Activated CD8-positive, alpha-beta memory T cell treated with anti-CD3 and anti-CD28 coated beads, Interleukin-2, amount 10 ng/mL, durations not matched to agents 7 days and 5 days (primary cell): ENCODE measurements around the gene ZNF865. TPM values are rescaled to one million over a fixed set of nuclear protein-coding genes. Genes with fewer than 3 reads are reported as not detected.
A peak's percentile ranks its signal among the peaks of the same experiment; 100 is the strongest.

ENCODE experiments used
- ATAC-seq: fragments of 150-1000 bp; cut with Tn5 transposase; one replicate; pipeline ENCODE4 v1.10.0; 2021; ENCODE audit warnings: moderate library complexity
- CTCF ChIA-PET: fragments of 350-600 bp; sonication (Branson Sonifier 250); formaldehyde crosslinking; loops from one replicate; lab custom pipeline; 2021; ENCODE audit warnings: antibody characterized with exemption; lab: Charles Lee
- DNase-seq: peaks from one replicate; pipeline ENCODE4 v3.0.0-alpha.2; 2020
- H3K27ac Mint-ChIP-seq: one replicate; pipeline ENCODE4 v1.8.0; 2021; ENCODE audit warnings: mild to moderate bottlenecking, mixed read lengths
- H3K27me3 Mint-ChIP-seq: one replicate; pipeline ENCODE4 v1.8.0; 2021; ENCODE audit warnings: mixed read lengths
- H3K36me3 Mint-ChIP-seq: one replicate; pipeline ENCODE4 v1.8.0; 2021; ENCODE audit warnings: mild to moderate bottlenecking, mixed read lengths
- H3K4me1 Mint-ChIP-seq: one replicate; pipeline ENCODE4 v1.8.0; 2021; ENCODE audit warnings: mixed read lengths
- H3K4me3 Mint-ChIP-seq: one replicate; pipeline ENCODE4 v1.8.0; 2021; ENCODE audit warnings: mild to moderate bottlenecking, moderate library complexity, mixed read lengths
- H3K9me3 Mint-ChIP-seq: one replicate; pipeline ENCODE4 v1.8.0; 2022; ENCODE audit warnings: low read depth, mixed read lengths
- total RNA-seq, 2 experiments: library from RNA; stranded (reverse); gene quantifications; one replicate each; pipeline ENCODE4 v1.2.3, GENCODE V29; 2021

Gene ZNF865
- total RNA-seq, 2 experiments from 2014 or later, result 14.4 to 16.7 TPM

DNA sequence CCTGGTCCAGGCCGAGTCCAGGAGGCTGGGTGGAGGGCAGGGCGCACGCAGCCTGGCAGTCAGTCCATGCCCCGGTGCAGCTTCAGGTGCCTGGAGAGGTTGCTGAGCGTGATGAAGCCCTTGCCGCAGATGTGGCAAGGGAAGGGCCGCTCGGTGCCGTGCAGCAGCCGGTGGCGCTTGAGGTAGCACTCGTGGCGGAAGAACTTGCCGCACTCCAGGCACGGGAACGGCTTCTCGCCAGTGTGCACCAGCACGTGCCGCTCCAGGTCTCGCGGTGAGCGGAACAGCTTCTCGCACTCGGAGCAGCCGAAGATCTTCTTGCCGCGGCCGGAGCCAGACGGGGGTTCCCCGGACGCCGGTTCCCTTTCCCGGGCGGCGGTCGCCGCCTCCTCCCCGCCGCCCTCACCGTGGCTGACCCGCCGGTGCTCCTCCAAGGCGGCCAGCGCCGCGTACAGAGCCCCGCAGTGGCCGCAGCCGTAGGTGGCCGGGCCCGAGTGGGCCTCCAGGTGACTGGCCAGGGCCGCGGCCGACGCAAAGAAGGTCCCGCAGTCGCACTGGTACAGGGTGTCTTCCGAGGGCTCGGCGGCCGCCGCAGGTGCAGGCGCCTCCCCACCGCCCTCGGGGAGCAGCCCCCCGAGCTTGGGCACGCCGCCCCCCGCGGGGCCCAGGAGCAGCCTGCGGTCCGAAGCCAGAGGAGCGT is 12.9 kb upstream of the ZNF865 start:
- Mint-ChIP-seq H3K9me3 (no peaks in the 10 kb centered on the region), H3K36me3 (peaks cover 26% of the 10 kb centered on the region), H3K27me3 (no peaks in the 10 kb centered on the region), H3K4me1 (no peaks in the 10 kb centered on the region), H3K27ac (no peak overlapping the region), H3K4me3 (no peak overlapping the region)
- CTCF ChIA-PET, result interaction anchor here (2.7 kb wide), 1 partner anchor 14 kb away, joined by 7 read pairs; the partner anchor contains the start of gene ZNF865
- ATAC-seq (no peak), DNase-seq (no peak)

DNA sequence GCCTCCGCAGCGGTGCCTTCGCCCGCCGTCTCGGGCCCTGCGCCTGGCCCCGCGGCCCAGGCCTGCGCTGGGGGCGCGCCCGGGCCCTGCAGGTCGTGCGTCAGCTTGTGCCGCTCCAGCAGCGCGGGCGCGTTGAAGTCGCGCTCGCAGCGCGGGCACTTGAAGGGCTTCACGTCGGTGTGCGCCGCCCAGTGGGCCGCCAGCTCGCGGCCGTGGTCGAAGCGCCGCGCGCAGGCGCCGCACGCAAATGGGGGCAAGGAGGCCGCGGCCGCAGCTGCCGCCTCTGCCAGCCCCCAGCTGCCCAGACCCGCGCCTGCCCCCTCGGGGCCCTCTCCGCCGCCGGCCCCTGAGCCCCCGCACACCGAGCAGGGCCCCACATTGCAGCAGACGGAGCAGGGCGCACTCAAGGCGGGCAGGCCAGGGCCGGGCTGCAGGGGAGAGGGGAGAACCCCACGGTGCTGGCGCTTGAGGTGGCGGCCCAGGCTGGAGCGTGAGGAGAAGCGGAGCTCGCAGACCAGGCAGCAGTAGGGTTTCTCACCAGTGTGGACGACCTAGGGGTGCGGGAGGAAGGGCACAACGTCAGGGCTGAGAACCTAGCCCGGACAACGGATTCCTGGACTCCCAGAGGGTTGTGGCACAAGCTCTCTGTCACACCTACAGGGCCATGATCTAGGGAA is 12.2 kb upstream of the ZNF865 start:
- H3K9me3 Mint-ChIP-seq, result no peaks in the 10 kb centered on the region
- H3K36me3 Mint-ChIP-seq, result peaks cover 29% of the 10 kb centered on the region
- H3K27ac Mint-ChIP-seq, result no peak overlapping the region
- CTCF ChIA-PET, result interaction anchor here (0.6 to 2.7 kb wide), 2 partner anchors 13 to 19 kb away, joined by 4 to 7 read pairs; partner anchors contain the start of gene ZNF865
- DNase-seq (no peak), ATAC-seq (no peak)
- no peaks in the 10 kb centered on the region for H3K27me3 Mint-ChIP-seq
- no peaks in the 10 kb centered on the region for H3K4me1 Mint-ChIP-seq
- no peak overlapping the region for H3K4me3 Mint-ChIP-seq

- Mint-ChIP-seq H3K4me3 (no peak overlapping the region), H3K9me3 (no peaks in the 10 kb centered on the region), H3K4me1 (peaks cover 6% of the 10 kb centered on the region), H3K36me3 (peaks cover 31% of the 10 kb centered on the region), H3K27ac (no peak overlapping the region), H3K27me3 (no peaks in the 10 kb centered on the region)
- CTCF ChIA-PET, result interaction anchor here (0.7 to 2.7 kb wide), 2 partner anchors 11 to 422 kb away, joined by 3 to 7 read pairs; partner anchors contain the start of gene ZNF865
- no peak for DNase-seq
- no peak for ATAC-seq
Observed at GRCh38 chr19:55594996-55595545, 10.4 kb upstream of the ZNF865 start.

DNA sequence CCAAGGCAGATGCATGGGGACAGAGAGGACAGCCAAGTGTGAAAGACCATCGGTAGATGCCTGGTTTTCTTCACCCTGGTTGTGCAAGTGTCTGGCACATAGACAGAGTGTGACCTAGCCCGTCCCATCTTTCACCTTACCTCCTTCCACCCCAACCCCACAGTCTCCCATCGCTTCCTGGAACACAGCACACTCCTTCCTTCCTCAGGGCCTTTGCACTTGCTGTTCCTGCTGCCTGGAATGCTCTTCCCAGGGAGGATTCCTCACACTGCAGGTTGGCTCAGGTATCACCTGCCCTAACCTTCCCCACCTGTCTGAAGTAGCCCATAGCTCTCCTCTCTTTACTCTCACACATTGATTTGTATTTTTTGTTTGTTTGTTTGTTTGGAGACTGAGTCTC is 9.1 kb upstream of the ZNF865 start:
- DNase-seq (no peak), ATAC-seq (no peak)
- CTCF ChIA-PET, result interaction anchor here (1.5 kb wide), 1 partner anchor 10 kb away, joined by 3 read pairs; no protein-coding TSS in a partner anchor
- Mint-ChIP-seq H3K4me3 (no peak overlapping the region), H3K36me3 (peaks cover 31% of the 10 kb centered on the region), H3K27ac (no peak overlapping the region), H3K4me1 (peaks cover 10% of the 10 kb centered on the region), H3K27me3 (no peaks in the 10 kb centered on the region), H3K9me3 (no peaks in the 10 kb centered on the region)

DNA sequence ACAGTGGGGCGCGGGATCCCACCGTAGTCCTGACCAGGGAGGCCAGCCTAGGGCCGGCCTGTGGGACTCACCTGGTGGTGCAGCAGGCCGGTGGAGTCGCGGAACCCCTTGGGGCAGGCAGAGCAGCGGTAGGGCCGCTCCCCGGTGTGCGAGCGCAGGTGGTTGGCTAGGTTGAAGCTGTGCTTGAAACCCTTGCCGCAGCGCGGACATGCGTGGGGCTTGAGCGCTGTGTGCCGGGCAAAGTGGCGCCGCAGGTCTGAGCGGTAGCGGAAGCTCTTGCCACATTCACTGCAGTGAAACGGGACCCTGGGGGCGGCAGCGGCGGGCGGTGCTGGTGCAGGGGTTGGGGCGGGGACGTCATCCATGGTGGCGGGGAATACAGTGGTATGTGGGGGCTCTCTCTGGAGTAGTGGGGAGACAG is 7.9 kb upstream of the ZNF865 start:
- no peak for ATAC-seq
- Mint-ChIP-seq H3K9me3 (no peaks in the 10 kb centered on the region), H3K4me1 (peaks cover 17% of the 10 kb centered on the region), H3K27ac (no peak overlapping the region), H3K36me3 (peaks cover 31% of the 10 kb centered on the region), H3K4me3 (no peak overlapping the region), H3K27me3 (no peaks in the 10 kb centered on the region)
- CTCF ChIA-PET, result interaction anchor here (1.2 to 4.2 kb wide), 3 partner anchors 9 to 122 kb away, joined by 3 to 31 read pairs (median 3); no protein-coding TSS in a partner anchor
- no peak for DNase-seq

- Mint-ChIP-seq H3K27me3 (no peaks in the 10 kb centered on the region), H3K4me3 (no peak overlapping the region), H3K4me1 (peaks cover 17% of the 10 kb centered on the region), H3K36me3 (peaks cover 32% of the 10 kb centered on the region), H3K27ac (no peak overlapping the region), H3K9me3 (no peaks in the 10 kb centered on the region)
- CTCF ChIA-PET, result interaction anchor here (1.2 to 4.2 kb wide), 3 partner anchors 26 to 122 kb away, joined by 3 to 31 read pairs (median 7); partner anchors contain the start of gene ZNF784
- DNase-seq, result no peak
- no peak for ATAC-seq
Observed at GRCh38 chr19:55598034-55598433, 7.4 kb upstream of the ZNF865 start.

DNA sequence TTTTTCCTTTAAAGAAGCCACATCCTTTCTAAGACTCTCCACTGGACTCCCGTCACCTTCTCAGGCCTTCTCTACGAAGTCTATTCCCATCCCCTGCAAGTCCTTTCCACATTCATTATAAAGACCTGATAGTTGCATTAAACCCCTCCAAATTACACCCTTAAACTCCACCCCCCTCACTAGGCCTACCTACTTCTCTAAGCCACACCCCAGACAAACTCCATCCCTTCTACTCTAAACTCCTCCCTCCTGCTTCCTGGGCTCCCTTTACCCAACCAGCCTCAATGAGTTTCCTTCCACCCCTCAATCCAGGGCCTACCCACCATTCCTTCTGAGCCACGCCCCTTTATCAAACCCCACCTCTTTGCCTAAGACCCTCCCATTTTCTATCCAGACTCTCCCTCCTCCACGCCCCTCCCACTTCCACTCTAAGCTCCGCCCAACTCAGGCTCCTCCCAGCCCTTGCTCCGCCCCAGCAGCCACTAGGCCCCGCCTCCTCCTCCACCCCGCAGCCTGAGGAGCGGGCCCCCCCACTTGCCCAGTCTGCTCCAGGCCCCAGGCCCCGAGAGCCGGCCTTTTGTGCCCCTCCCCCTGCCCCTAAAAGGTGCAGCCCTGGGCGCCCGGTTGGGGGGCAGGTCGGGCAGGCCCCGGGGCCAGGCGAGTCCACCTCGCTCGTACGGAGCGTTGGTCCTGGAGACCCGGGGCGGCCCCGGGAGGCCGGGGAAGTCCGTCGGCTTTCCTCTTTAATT is 6.6 kb upstream of the ZNF865 start:
- no peaks in the 10 kb centered on the region for H3K27me3 Mint-ChIP-seq
- CTCF ChIA-PET, result interaction anchor here (0.7 to 4.2 kb wide), 13 partner anchors 11 to 345 kb away, joined by 3 to 31 read pairs (median 5); partner anchors contain the start of genes CCDC106, U2AF2, ZNF581 and ZNF628
- peak overlapping the region; percentile 86 for H3K4me3 Mint-ChIP-seq
- peaks cover 35% of the 10 kb centered on the region for H3K36me3 Mint-ChIP-seq
- H3K9me3 Mint-ChIP-seq, result no peaks in the 10 kb centered on the region
- DNase-seq, result peak; percentile 97
- H3K4me1 Mint-ChIP-seq, result peaks cover 23% of the 10 kb centered on the region
- ATAC-seq, result peak; percentile 70
- peak overlapping the region; percentile 99 for H3K27ac Mint-ChIP-seq

- CTCF ChIA-PET, result interaction anchor here (0.7 to 4.2 kb wide), 12 partner anchors 12 to 345 kb away, joined by 3 to 31 read pairs (median 6); partner anchors contain the start of genes CCDC106, U2AF2, ZNF581 and ZNF628
Observed at GRCh38 chr19:55599468-55599841, 6.0 kb upstream of the ZNF865 start, which contains the start of gene FIZ1. Gene FIZ1 (minus strand): TSS chr19:55599517. CDS start chr19:55597865, 1,652 bp downstream.

GRCh38 chr19:55599842-55600661 is 5.4 kb upstream of the ZNF865 start, which contains the start of gene ZNF524:
Gene ZNF524 (plus strand): TSS chr19:55600288. CDS start chr19:55602113, 1,825 bp downstream.
- ATAC-seq, result peak; percentile 63
- CTCF ChIA-PET, result interaction anchor here (0.6 to 4.2 kb wide), 13 partner anchors 13 to 816 kb away, joined by 3 to 31 read pairs (median 5); partner anchors contain the start of genes CCDC106, U2AF2, ZNF581 and ZNF628
- H3K36me3 Mint-ChIP-seq, result peaks cover 31% of the 10 kb centered on the region
- peak within 1 kb of the TSS; percentile 86 for H3K4me3 Mint-ChIP-seq
- peaks cover 29% of the 10 kb centered on the region for H3K4me1 Mint-ChIP-seq
- no peaks in the 10 kb centered on the region for H3K9me3 Mint-ChIP-seq
- H3K27me3 Mint-ChIP-seq, result no peaks in the 10 kb centered on the region
- H3K27ac Mint-ChIP-seq, result peak within 1 kb of the TSS; percentile 99
- peak; percentile 90 for DNase-seq

More at GRCh38 chr19:55599468-55599841, 6.0 kb upstream of the ZNF865 start, which contains the start of gene FIZ1:
- H3K9me3 Mint-ChIP-seq, result no peaks in the 10 kb centered on the region
- ATAC-seq, result peak; percentile 77
- DNase-seq, result peak; percentile 98
- peak within 1 kb of the TSS; percentile 99 for H3K27ac Mint-ChIP-seq
- no peaks in the 10 kb centered on the region for H3K27me3 Mint-ChIP-seq
- H3K4me3 Mint-ChIP-seq, result peak within 1 kb of the TSS; percentile 86
- H3K36me3 Mint-ChIP-seq, result peaks cover 35% of the 10 kb centered on the region
- peaks cover 25% of the 10 kb centered on the region for H3K4me1 Mint-ChIP-seq

DNA sequence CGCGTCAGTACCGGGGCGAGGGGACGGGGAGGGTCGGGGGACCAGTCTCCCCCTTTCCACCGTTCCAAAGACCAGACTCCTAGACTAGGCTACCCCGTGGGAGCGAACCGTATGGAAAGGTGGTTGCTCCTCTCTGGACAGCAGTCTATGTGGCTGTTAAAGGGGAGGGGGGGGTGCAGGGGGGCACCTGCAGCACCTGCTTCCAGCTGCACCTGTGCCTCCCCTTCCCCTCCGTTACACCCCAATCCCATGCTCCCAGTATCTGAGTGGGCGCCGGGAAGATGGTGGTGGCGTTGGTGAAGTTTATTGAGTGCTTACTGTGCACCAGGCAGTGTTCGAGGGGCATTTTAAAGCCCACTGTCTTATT is 4.8 kb upstream of the ZNF865 start:
- CTCF ChIA-PET, result interaction anchor here (0.6 to 4.2 kb wide), 3 partner anchors 32 to 816 kb away, joined by 3 to 31 read pairs (median 5); partner anchors contain the start of gene ZNF581
- Mint-ChIP-seq H3K9me3 (no peaks in the 10 kb centered on the region), H3K27ac (peak overlapping the region; percentile 87), H3K27me3 (no peaks in the 10 kb centered on the region), H3K36me3 (peaks cover 25% of the 10 kb centered on the region), H3K4me1 (peaks cover 29% of the 10 kb centered on the region), H3K4me3 (peak overlapping the region; percentile 82)
- DNase-seq (peak; percentile 44), ATAC-seq (no peak)

- H3K27me3 Mint-ChIP-seq, result no peaks in the 10 kb centered on the region
- H3K36me3 Mint-ChIP-seq, result peaks cover 21% of the 10 kb centered on the region
- no peaks in the 10 kb centered on the region for H3K9me3 Mint-ChIP-seq
- DNase-seq (no peak), ATAC-seq (no peak)
- H3K4me1 Mint-ChIP-seq, result peaks cover 32% of the 10 kb centered on the region
- CTCF ChIA-PET, result interaction anchor here (1.9 to 4.2 kb wide), 2 partner anchors 32 to 42 kb away, joined by 5 to 31 read pairs; partner anchors contain the start of gene ZNF581
- peak overlapping the region; percentile 87 for H3K27ac Mint-ChIP-seq
- peak overlapping the region; percentile 82 for H3K4me3 Mint-ChIP-seq
Observed at GRCh38 chr19:55601084-55601483, 4.4 kb upstream of the ZNF865 start.
